ENCODE results near the gene MIS18A. TPM values are rescaled to one million over a fixed set of nuclear protein-coding genes. Genes with fewer than 3 reads are reported as not detected.

MIS18A gene
- polyA plus RNA-seq, 1 donor from 2014 or later, result 15.9 TPM

GRCh38 chr21:32253215-32253641, 25.6 kb downstream of the MIS18A start:
- no peaks in the 10 kb centered on the region for H3K79me2 ChIP-seq (replicated peaks; ENCODE audit: insufficient read depth, low read length)
- no peak overlapping the region for H3K27ac ChIP-seq (ENCODE audit: low read length)
- H3K27me3 ChIP-seq (ENCODE audit: insufficient read depth, low read depth, low read length), result no peaks in the 10 kb centered on the region
- H2AFZ ChIP-seq (ENCODE audit: low read depth, low read length), result no peak overlapping the region
- H4K20me1 ChIP-seq (ENCODE audit: insufficient read depth), result no peaks in the 10 kb centered on the region
- H3K4me2 ChIP-seq (ENCODE audit: low read length), result no peak overlapping the region
- no peaks in the 10 kb centered on the region for H3F3A ChIP-seq (ENCODE audit: insufficient read depth, low read length, poor library complexity, severe bottlenecking)
- H3K4me3 ChIP-seq (ENCODE audit: low read length), result no peak overlapping the region
- no peaks in the 10 kb centered on the region for H3K36me3 ChIP-seq (ENCODE audit: insufficient read depth, low read length)
- TF ChIP-seq EP300 (conservative IDR thresholded peaks at IDR 0.05; ENCODE audit: poor library complexity, severe bottlenecking) (no peak), MXI1 (conservative IDR thresholded peaks at IDR 0.05; ENCODE audit: poor library complexity, severe bottlenecking) (no peak), CTCF (IDR thresholded peaks at IDR 0.05; ENCODE audit: poor library complexity, severe bottlenecking) (no peak), SMC3 (conservative IDR thresholded peaks at IDR 0.05; ENCODE audit: poor library complexity) (no peak), REST (IDR thresholded peaks at IDR 0.05; ENCODE audit: borderline replicate concordance) (no peak), EZH2 (IDR thresholded peaks at IDR 0.05; ENCODE audit: borderline replicate concordance, insufficient read depth, low read length, poor library complexity, severe bottlenecking) (no peak), RAD21 (conservative IDR thresholded peaks at IDR 0.05) (no peak), TAF1 (IDR thresholded peaks at IDR 0.05; ENCODE audit: low read depth) (no peak), POLR2AphosphoS5 (IDR thresholded peaks at IDR 0.05) (no peak)
- no peaks in the 10 kb centered on the region for H3K9me3 ChIP-seq (ENCODE audit: low read length)
- no peaks in the 10 kb centered on the region for H3K9me2 ChIP-seq (ENCODE audit: insufficient read depth, low read length)
- no peak overlapping the region for H3K9ac ChIP-seq (ENCODE audit: low read length)

- Histone ChIP-seq H3K9me2 (ENCODE audit: insufficient read depth, low read length) (no peaks in the 10 kb centered on the region), H3K36me3 (ENCODE audit: insufficient read depth, low read length) (no peaks in the 10 kb centered on the region), H3K4me3 (ENCODE audit: low read length) (no peak overlapping the region), H3K27me3 (ENCODE audit: insufficient read depth, low read depth, low read length) (no peaks in the 10 kb centered on the region), H4K20me1 (ENCODE audit: insufficient read depth) (no peaks in the 10 kb centered on the region), H3K9me3 (ENCODE audit: low read length) (no peaks in the 10 kb centered on the region), H3F3A (ENCODE audit: insufficient read depth, low read length, poor library complexity, severe bottlenecking) (no peaks in the 10 kb centered on the region), H3K27ac (ENCODE audit: low read length) (no peak overlapping the region), H3K79me2 (replicated peaks; ENCODE audit: insufficient read depth, low read length) (no peaks in the 10 kb centered on the region), H2AFZ (ENCODE audit: low read depth, low read length) (no peak overlapping the region), H3K4me2 (ENCODE audit: low read length) (no peak overlapping the region), H3K9ac (ENCODE audit: low read length) (no peak overlapping the region)
- no peak for TF ChIP-seq EZH2 (IDR thresholded peaks at IDR 0.05; ENCODE audit: borderline replicate concordance, insufficient read depth, low read length, poor library complexity, severe bottlenecking)
- TF ChIP-seq CTCF (IDR thresholded peaks at IDR 0.05; ENCODE audit: poor library complexity, severe bottlenecking), result no peak
- TF ChIP-seq POLR2AphosphoS5 (IDR thresholded peaks at IDR 0.05), result no peak
Observed at GRCh38 chr21:32252136-32252535, 26.7 kb downstream of the MIS18A start.

All from neural cell (in vitro differentiated cells).